PC-3 (cell line): ENCODE data around the gene MEF2C.

Experiments used
- CTCF ChIP-seq: fragments of 300-600 bp; sonication (generic); conservative IDR thresholded peaks from 2 replicates; pipeline ENCODE4 v1.5.1; 2017; ENCODE audit warnings: antibody characterized with exemption, low read depth, mild to moderate bottlenecking, low read length
- EZH2 ChIP-seq: fragments of 300-600 bp; sonication (generic); IDR thresholded peaks from one replicate; pipeline ENCODE4 v1.6.1; 2017; ENCODE audit warnings: antibody characterized with exemption, mild to moderate bottlenecking, low read length; ENCODE audit not compliant: unreplicated experiment
- EZH2phosphoT487 ChIP-seq: fragments of 300-600 bp; sonication (generic); IDR thresholded peaks from 2 replicates; pipeline ENCODE4 v1.6.1; 2018; ENCODE audit warnings: mild to moderate bottlenecking, antibody characterized with exemption, low read length, borderline replicate concordance

GRCh38 chr5:88688156-88688983, 194.6 kb downstream of the MEF2C start:
- no peak for TF ChIP-seq EZH2
- no peak for TF ChIP-seq CTCF
- no peak for TF ChIP-seq EZH2phosphoT487
